ENCODE measurements around the gene PROCA1. TPM values are rescaled to one million over a fixed set of nuclear protein-coding genes. Genes with fewer than 3 reads are reported as not detected.

Gene PROCA1
- total RNA-seq, 1 experiment from 2014 or later: 14.2 TPM

- no peak overlapping the region for H3K27ac ChIP-seq
- peaks cover 48% of the 10 kb centered on the region for H3K36me3 ChIP-seq (ENCODE audit: low read depth)
- no peak overlapping the region for H2AFZ ChIP-seq
- no peaks in the 10 kb centered on the region for H3K4me1 ChIP-seq (replicated peaks; ENCODE audit: insufficient read depth)
- BruUV-seq (replicated peaks): no TSS peak
- no peaks in the 10 kb centered on the region for H3K9me2 ChIP-seq (ENCODE audit: insufficient read depth)
- CTCF ChIA-PET: no interaction called here
- H3K4me3 ChIP-seq: no peak overlapping the region
- no peak for DNase-seq
- intact Hi-C loops (cut with micrococcal nuclease; ENCODE audit: unreplicated experiment): no loop called here
- no peaks in the 10 kb centered on the region for H3K79me2 ChIP-seq (ENCODE audit: low read depth)
- no peaks in the 10 kb centered on the region; the same call in 1 of the 2 replicates for H3F3A ChIP-seq (ENCODE audit: insufficient read depth, low read depth)
- H4K20me1 ChIP-seq (ENCODE audit: insufficient read depth): no peaks in the 10 kb centered on the region; the same call in 1 of the 2 replicates
- no peak overlapping the region for H3K4me2 ChIP-seq
- no peaks in the 10 kb centered on the region for H3K9me3 ChIP-seq (ENCODE audit: insufficient read depth, low read depth)
- no peaks in the 10 kb centered on the region for H3K27me3 ChIP-seq (ENCODE audit: insufficient read depth, low read depth)
- POLR2A ChIA-PET (ENCODE audit: unreplicated experiment): no interaction called here
- no peak for TF ChIP-seq EZH2 (IDR thresholded peaks at IDR 0.05; ENCODE audit: low read depth)
- TF ChIP-seq, protein P1, sequence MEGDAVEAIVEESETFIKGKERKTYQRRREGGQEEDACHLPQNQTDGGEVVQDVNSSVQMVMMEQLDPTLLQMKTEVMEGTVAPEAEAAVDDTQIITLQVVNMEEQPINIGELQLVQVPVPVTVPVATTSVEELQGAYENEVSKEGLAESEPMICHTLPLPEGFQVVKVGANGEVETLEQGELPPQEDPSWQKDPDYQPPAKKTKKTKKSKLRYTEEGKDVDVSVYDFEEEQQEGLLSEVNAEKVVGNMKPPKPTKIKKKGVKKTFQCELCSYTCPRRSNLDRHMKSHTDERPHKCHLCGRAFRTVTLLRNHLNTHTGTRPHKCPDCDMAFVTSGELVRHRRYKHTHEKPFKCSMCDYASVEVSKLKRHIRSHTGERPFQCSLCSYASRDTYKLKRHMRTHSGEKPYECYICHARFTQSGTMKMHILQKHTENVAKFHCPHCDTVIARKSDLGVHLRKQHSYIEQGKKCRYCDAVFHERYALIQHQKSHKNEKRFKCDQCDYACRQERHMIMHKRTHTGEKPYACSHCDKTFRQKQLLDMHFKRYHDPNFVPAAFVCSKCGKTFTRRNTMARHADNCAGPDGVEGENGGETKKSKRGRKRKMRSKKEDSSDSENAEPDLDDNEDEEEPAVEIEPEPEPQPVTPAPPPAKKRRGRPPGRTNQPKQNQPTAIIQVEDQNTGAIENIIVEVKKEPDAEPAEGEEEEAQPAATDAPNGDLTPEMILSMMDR (conservative IDR thresholded peaks at IDR 0.05): no peak
Observed at GRCh38 chr17:28684963-28685362, 26.7 kb downstream of the PROCA1 start.

DNA sequence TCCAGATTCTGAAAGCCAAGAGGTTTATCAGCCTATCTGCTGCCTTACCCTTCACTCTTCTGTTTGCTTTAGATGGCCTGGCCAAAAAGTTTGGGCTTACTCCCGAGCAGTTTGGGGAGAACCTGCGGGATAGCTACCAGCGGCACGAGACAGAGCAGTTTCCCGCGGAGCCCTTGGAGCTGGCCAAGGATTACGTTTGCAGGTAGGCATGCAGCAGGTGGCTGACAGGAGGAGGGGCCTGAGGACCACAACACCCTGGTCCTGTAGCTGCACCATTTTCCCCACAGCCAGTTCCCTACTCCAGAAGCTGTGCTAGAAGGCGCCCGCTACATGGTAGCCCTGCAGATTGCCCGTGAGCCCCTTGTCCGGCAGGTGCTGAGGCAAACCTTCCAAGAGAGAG, 29.0 kb downstream of the PROCA1 start:
- no TSS peak for BruUV-seq (replicated peaks)
- peaks cover 37% of the 10 kb centered on the region for H3K36me3 ChIP-seq (ENCODE audit: low read depth)
- ChIA-PET CTCF (no interaction called here), POLR2A (ENCODE audit: unreplicated experiment) (no interaction called here)
- H3K79me2 ChIP-seq (ENCODE audit: low read depth): no peaks in the 10 kb centered on the region
- no peak for TF ChIP-seq EZH2 (IDR thresholded peaks at IDR 0.05; ENCODE audit: low read depth)
- TF ChIP-seq, protein P1 (conservative IDR thresholded peaks at IDR 0.05): no peak
- H3K9me2 ChIP-seq (ENCODE audit: insufficient read depth): no peaks in the 10 kb centered on the region
- H3F3A ChIP-seq (ENCODE audit: insufficient read depth, low read depth): no peaks in the 10 kb centered on the region; the same call in 1 of the 2 replicates
- DNase-seq: no peak
- no peak overlapping the region for H3K27ac ChIP-seq
- no peak overlapping the region for H2AFZ ChIP-seq
- no peaks in the 10 kb centered on the region for H3K27me3 ChIP-seq (ENCODE audit: insufficient read depth, low read depth)
- no peak overlapping the region for H3K4me2 ChIP-seq
- intact Hi-C loops (cut with micrococcal nuclease; ENCODE audit: unreplicated experiment): no loop called here
- no peaks in the 10 kb centered on the region for H3K9me3 ChIP-seq (ENCODE audit: insufficient read depth, low read depth)
- no peaks in the 10 kb centered on the region for H3K4me1 ChIP-seq (replicated peaks; ENCODE audit: insufficient read depth)
- no peak overlapping the region for H3K4me3 ChIP-seq
- no peaks in the 10 kb centered on the region; the same call in 1 of the 2 replicates for H4K20me1 ChIP-seq (ENCODE audit: insufficient read depth)

- H3K27ac ChIP-seq: no peak overlapping the region
- H3K4me1 ChIP-seq (replicated peaks; ENCODE audit: insufficient read depth): no peaks in the 10 kb centered on the region
- no peaks in the 10 kb centered on the region for H3F3A ChIP-seq (ENCODE audit: insufficient read depth, low read depth)
- POLR2A ChIA-PET (ENCODE audit: unreplicated experiment): no interaction called here
- no peaks in the 10 kb centered on the region for H3K27me3 ChIP-seq (ENCODE audit: insufficient read depth, low read depth)
- intact Hi-C loops (cut with micrococcal nuclease; ENCODE audit: unreplicated experiment): no loop called here
- CTCF ChIA-PET: interaction anchor here (1.6 kb wide), 1 partner anchor 30 kb away, joined by 14 read pairs; the partner anchor contains the start of gene BLTP2
- H3K36me3 ChIP-seq (ENCODE audit: low read depth): peaks cover 57% of the 10 kb centered on the region
- no peaks in the 10 kb centered on the region for H3K9me2 ChIP-seq (ENCODE audit: insufficient read depth)
- no TSS peak for BruUV-seq (replicated peaks)
- no peak overlapping the region for H3K4me2 ChIP-seq
- no peak for TF ChIP-seq EZH2 (IDR thresholded peaks at IDR 0.05; ENCODE audit: low read depth)
- TF ChIP-seq, protein P1 (conservative IDR thresholded peaks at IDR 0.05): peak; percentile 72
- no peaks in the 10 kb centered on the region for H3K9me3 ChIP-seq (ENCODE audit: insufficient read depth, low read depth)
- peak in 1 of 2 experiments; percentile 17 for DNase-seq
- H4K20me1 ChIP-seq (ENCODE audit: insufficient read depth): no peaks in the 10 kb centered on the region
- H3K4me3 ChIP-seq: no peak overlapping the region
- H2AFZ ChIP-seq: no peak overlapping the region
- no peaks in the 10 kb centered on the region for H3K79me2 ChIP-seq (ENCODE audit: low read depth)
Observed at GRCh38 chr17:28675980-28676379, 35.7 kb downstream of the PROCA1 start.
